Parathyroid adenoma (tissue), 2 donors: ENCODE measurements around the gene CHST14.

Experiments used
- H2AFZ ChIP-seq: fragments of 300-600 bp; sonication (generic); one replicate; pipeline ENCODE4 v1.7.0; 2017; ENCODE audit warnings: antibody characterized with exemption, mild to moderate bottlenecking
- H3K27ac ChIP-seq: fragments of 300-600 bp; sonication (generic); one replicate; pipeline ENCODE4 v1.7.0; 2017
- H3K27me3 ChIP-seq: fragments of 300-600 bp; sonication (generic); one replicate; pipeline ENCODE4 v1.7.0; 2017; ENCODE audit warnings: low read length; ENCODE audit not compliant: control insufficient read depth, insufficient read depth
- H3K36me3 ChIP-seq: fragments of 300-600 bp; sonication (generic); one replicate; pipeline ENCODE4 v1.7.0; 2017; ENCODE audit warnings: low read length; ENCODE audit not compliant: control insufficient read depth, insufficient read depth
- H3K4me1 ChIP-seq: fragments of 300-600 bp; sonication (generic); one replicate; pipeline ENCODE4 v1.7.0; 2017; ENCODE audit warnings: control low read depth
- H3K4me2 ChIP-seq: fragments of 300-600 bp; sonication (generic); one replicate; pipeline ENCODE4 v1.7.0; 2017; ENCODE audit warnings: low read length
- H3K4me3 ChIP-seq: fragments of 300-600 bp; sonication (generic); one replicate; pipeline ENCODE4 v1.7.0; 2017; ENCODE audit warnings: low read depth, low read length
- H3K79me2 ChIP-seq: fragments of 300-600 bp; sonication (generic); one replicate; pipeline ENCODE4 v1.7.0; 2017; ENCODE audit warnings: control low read depth
- H3K9ac ChIP-seq: fragments of 300-600 bp; sonication (generic); one replicate; pipeline ENCODE4 v1.7.0; 2017; ENCODE audit warnings: mild to moderate bottlenecking
- H3K9me3 ChIP-seq: fragments of 300-600 bp; sonication (generic); one replicate; pipeline ENCODE4 v1.7.0; 2017; ENCODE audit warnings: low read length; ENCODE audit not compliant: control insufficient read depth
- CTCF ChIP-seq: fragments of 300-600 bp; sonication (generic); IDR thresholded peaks from one replicate; pipeline ENCODE4 v1.7.0; 2017; ENCODE audit warnings: antibody characterized with exemption, mild to moderate bottlenecking
- donor health status: primary hyperparathyroidism.

Gene CHST14

GRCh38 chr15:40465939-40466338, 4.8 kb upstream of the CHST14 start:
- Histone ChIP-seq H3K9me3 (no peaks in the 10 kb centered on the region), H3K27ac (no peak overlapping the region), H3K27me3 (no peaks in the 10 kb centered on the region), H3K79me2 (no peaks in the 10 kb centered on the region), H3K4me2 (no peak overlapping the region), H3K36me3 (no peaks in the 10 kb centered on the region), H3K4me1 (no peaks in the 10 kb centered on the region), H2AFZ (no peak overlapping the region), H3K4me3 (no peak overlapping the region), H3K9ac (no peak overlapping the region)
- TF ChIP-seq CTCF: no peak

DNA sequence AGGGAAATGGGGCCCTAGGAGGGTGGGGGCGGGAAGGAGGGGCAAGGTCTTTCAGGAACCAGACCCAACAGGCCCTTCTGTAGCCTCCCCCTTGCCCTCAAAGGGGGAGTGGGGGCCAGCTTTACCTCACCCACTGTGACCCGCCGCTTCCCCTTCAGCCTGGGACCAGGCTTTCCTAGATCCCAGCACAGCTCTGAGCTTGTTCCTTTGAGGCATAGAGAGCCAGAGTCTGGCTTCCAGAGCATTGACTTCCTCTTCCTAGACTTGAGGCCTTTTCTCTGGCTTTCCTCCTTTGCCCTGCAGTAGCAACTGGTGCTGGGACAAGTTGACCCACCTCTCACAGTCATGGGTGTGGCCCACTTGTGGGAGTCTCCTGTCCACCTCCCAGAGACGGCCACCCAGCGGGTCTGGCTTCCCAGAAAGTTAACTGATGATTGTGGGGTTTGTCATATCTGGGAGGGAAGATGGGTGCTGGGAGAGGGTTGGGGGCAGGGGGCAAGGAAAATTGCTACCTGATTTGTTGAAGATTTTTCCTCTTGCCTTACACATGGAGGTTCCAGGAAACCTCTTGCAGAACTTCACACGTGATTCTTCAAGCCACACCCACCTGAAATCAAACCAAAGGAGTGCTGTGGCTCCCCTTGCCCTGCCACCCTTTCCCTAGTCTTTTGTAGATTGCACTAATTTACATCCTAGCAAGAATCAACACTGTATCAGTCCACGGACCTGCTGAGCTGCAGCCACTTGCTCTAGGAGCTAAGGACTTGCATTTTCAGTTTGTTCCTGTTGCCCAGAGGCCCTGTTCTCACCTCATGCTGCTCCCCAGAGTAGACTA, 4.1 kb upstream of the CHST14 start:
- no peaks in the 10 kb centered on the region for H3K36me3 ChIP-seq
- no peak for TF ChIP-seq CTCF

GRCh38 chr15:40467261-40467615, 3.5 kb upstream of the CHST14 start:
- H2AFZ ChIP-seq: no peak overlapping the region
- H3K79me2 ChIP-seq: no peaks in the 10 kb centered on the region
- no peak overlapping the region for H3K27ac ChIP-seq
- H3K36me3 ChIP-seq: no peaks in the 10 kb centered on the region
- H3K27me3 ChIP-seq: no peaks in the 10 kb centered on the region
- H3K4me3 ChIP-seq: no peak overlapping the region
- TF ChIP-seq CTCF: no peak
- no peaks in the 10 kb centered on the region for H3K4me1 ChIP-seq
- no peak overlapping the region for H3K4me2 ChIP-seq
- H3K9ac ChIP-seq: no peak overlapping the region
- H3K9me3 ChIP-seq: no peaks in the 10 kb centered on the region

More for the DNA sequence above, 4.1 kb upstream of the CHST14 start:
- no peak overlapping the region for H3K4me2 ChIP-seq
- no peak overlapping the region for H3K9ac ChIP-seq
- H3K4me3 ChIP-seq: no peak overlapping the region
- no peak overlapping the region for H3K27ac ChIP-seq
- no peaks in the 10 kb centered on the region for H3K9me3 ChIP-seq
- no peak overlapping the region for H2AFZ ChIP-seq
- no peaks in the 10 kb centered on the region for H3K79me2 ChIP-seq
- no peaks in the 10 kb centered on the region for H3K4me1 ChIP-seq
- H3K27me3 ChIP-seq: no peaks in the 10 kb centered on the region

DNA sequence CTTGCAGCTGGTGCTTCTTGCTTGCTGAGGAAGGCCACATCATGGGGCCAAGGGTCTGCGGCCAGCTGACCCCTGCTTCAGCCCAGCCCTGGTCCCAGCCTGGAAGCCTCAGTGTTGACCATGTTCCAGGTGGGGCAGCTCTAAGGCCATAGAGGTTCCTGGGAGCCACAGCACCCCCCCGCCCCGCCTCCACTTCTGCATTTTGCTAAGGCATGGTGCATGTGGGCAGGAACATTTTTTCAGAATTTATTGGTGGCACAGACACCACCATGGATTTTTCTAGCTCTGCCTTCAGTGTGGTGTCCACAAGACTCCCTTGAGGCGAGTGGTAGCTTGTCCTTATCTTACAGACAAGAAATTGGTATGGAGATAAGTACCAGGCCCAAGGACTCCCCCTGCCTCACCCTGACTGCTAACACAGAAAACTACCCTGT, 1.9 kb upstream of the CHST14 start:
- Histone ChIP-seq H3K27ac (no peak overlapping the region), H2AFZ (no peak overlapping the region), H3K9ac (no peak overlapping the region), H3K9me3 (no peaks in the 10 kb centered on the region), H3K27me3 (no peaks in the 10 kb centered on the region), H3K4me2 (no peak overlapping the region), H3K79me2 (no peaks in the 10 kb centered on the region), H3K36me3 (no peaks in the 10 kb centered on the region), H3K4me1 (no peaks in the 10 kb centered on the region), H3K4me3 (no peak overlapping the region)
- TF ChIP-seq CTCF: no peak
